ENCODE data around the gene PRXL2A.

- TF ChIP-seq CTCF (IDR thresholded peaks at IDR 0.05) = no peak
- no peak for TF ChIP-seq POLR2A (IDR thresholded peaks at IDR 0.05)
These were observed 40.0 kb downstream of the PRXL2A start for GRCh38 chr10:80448209-80448942.

Measured in lower leg skin (tissue), 3 donors.